ENCODE results near the gene OGFOD1.

The OGFOD1 gene

DNA sequence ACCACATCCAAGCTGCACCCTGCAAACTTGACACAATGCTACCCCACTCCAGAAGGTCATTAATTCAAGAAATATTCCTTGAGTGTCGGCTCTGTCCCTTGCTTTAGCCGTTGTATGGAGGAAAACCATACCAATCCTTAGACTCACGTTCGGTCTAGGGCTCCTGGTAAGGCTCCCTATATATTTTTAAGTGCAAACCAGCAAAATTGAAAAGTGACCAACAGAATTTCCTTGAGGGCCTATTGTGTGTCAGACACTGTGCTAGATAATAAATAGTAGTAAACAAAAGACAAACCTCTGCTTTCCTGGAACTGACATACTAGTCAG is 68.9 kb downstream of the OGFOD1 start:
- no peak for DNase-seq

GRCh38 chr16:56525236-56525635 is 73.9 kb downstream of the OGFOD1 start:
- DNase-seq, result no peak
